NCI-H1930 (cell line): ENCODE measurements around the gene CAPG.

Source experiments
- DNase-seq, 2 experiments: peaks; one replicate each; lab custom pipeline; 2025; lab: John Stamatoyannopoulos, UW

The CAPG gene

GRCh38 chr2:85356186-85356585, 54.0 kb downstream of the CAPG start:
- no peak for DNase-seq

- no peak for DNase-seq
Observed at GRCh38 chr2:85355521-85355920, 54.6 kb downstream of the CAPG start.

GRCh38 chr2:85355073-85355410, 55.1 kb downstream of the CAPG start:
- no peak for DNase-seq

GRCh38 chr2:85354286-85355072, 55.7 kb downstream of the CAPG start, which contains the start of the genes ELMOD3 and RETSAT:
ELMOD3 (plus strand) TSS chr2:85354769; CDS start chr2:85357199, 2,430 bp downstream.
RETSAT (minus strand) TSS chr2:85354528; CDS start chr2:85354507, 21 bp downstream.
- peak; percentile 97 to 98 for DNase-seq

GRCh38 chr2:85353876-85354285, 56.3 kb downstream of the CAPG start:
- DNase-seq = no peak

GRCh38 chr2:85347599-85347998, 62.6 kb downstream of the CAPG start:
- no peak for DNase-seq
